KMS-11 (cell line): ENCODE measurements around the gene RETSAT.

Source experiments
- H2AFZ ChIP-seq: fragments of 200-600 bp; sonication (generic); 2 replicates; pipeline ENCODE4 v1.6.1; 2016; ENCODE audit warnings: antibody characterized with exemption, mixed run types, low read depth
- H3K27ac ChIP-seq: fragments of 200-600 bp; sonication (generic); 2 replicates; pipeline ENCODE4 v1.6.1; 2016; ENCODE audit warnings: mild to moderate bottlenecking, mixed run types
- H3K27me3 ChIP-seq: fragments of 200-600 bp; sonication (generic); 2 replicates; pipeline ENCODE4 v1.6.1; 2017; ENCODE audit warnings: mild to moderate bottlenecking, low read depth, mixed run types, moderate library complexity; ENCODE audit not compliant: insufficient read depth
- H3K36me3 ChIP-seq: fragments of 200-600 bp; sonication (generic); 2 replicates; pipeline ENCODE4 v1.6.1; 2017; ENCODE audit warnings: mild to moderate bottlenecking, mixed run types; ENCODE audit not compliant: insufficient read depth
- H3K4me1 ChIP-seq: fragments of 200-600 bp; sonication (generic); 2 replicates; pipeline ENCODE4 v1.6.1; 2016; ENCODE audit warnings: mild to moderate bottlenecking, low read depth, mixed run types; ENCODE audit not compliant: poor library complexity, severe bottlenecking
- H3K4me2 ChIP-seq: fragments of 200-600 bp; sonication (generic); 2 replicates; pipeline ENCODE4 v1.7.0; 2016; ENCODE audit warnings: mild to moderate bottlenecking, mixed run types
- H3K4me3 ChIP-seq: fragments of 200-600 bp; sonication (generic); IDR thresholded peaks from 2 replicates; pipeline ENCODE4 v1.6.1; 2017; ENCODE audit warnings: low read depth, low read length, mixed read lengths; ENCODE audit not compliant: insufficient read depth
- H3K79me2 ChIP-seq: fragments of 200-600 bp; sonication (generic); 2 replicates; pipeline ENCODE4 v1.6.1; 2016; ENCODE audit warnings: low read depth, mixed run types; ENCODE audit not compliant: insufficient read depth
- H3K9ac ChIP-seq: fragments of 200-600 bp; sonication (generic); 2 replicates; pipeline ENCODE4 v1.6.1; 2016; ENCODE audit warnings: mild to moderate bottlenecking, mixed run types
- H4K20me1 ChIP-seq: fragments of 200-600 bp; sonication (generic); 2 replicates; pipeline ENCODE4 v1.6.1; 2016; ENCODE audit warnings: mild to moderate bottlenecking, mixed run types; ENCODE audit not compliant: insufficient read depth
- CTCF ChIP-seq: fragments of 200-600 bp; sonication (generic); conservative IDR thresholded peaks from 2 replicates; pipeline ENCODE4 v1.6.1; 2017; ENCODE audit warnings: low read depth, mild to moderate bottlenecking, antibody characterized with exemption, low read length, moderate library complexity, mixed read lengths

The RETSAT gene

GRCh38 chr2:85303780-85304531 lies 50.4 kb downstream of the RETSAT start:
- TF ChIP-seq CTCF: no peak
- Histone ChIP-seq H4K20me1 (no peaks in the 10 kb centered on the region), H3K4me3 (no peak overlapping the region)

GRCh38 chr2:85302121-85302520 lies 52.2 kb downstream of the RETSAT start:
- H3K4me1 ChIP-seq: peaks cover 13% of the 10 kb centered on the region
- H3K79me2 ChIP-seq: no peaks in the 10 kb centered on the region
- no peaks in the 10 kb centered on the region for H4K20me1 ChIP-seq
- no peak overlapping the region for H3K4me3 ChIP-seq
- H3K4me2 ChIP-seq: no peak overlapping the region
- no peak for TF ChIP-seq CTCF
- no peaks in the 10 kb centered on the region for H3K36me3 ChIP-seq
- no peak overlapping the region for H3K9ac ChIP-seq
- no peak overlapping the region for H2AFZ ChIP-seq
- no peak overlapping the region for H3K27ac ChIP-seq
- no peaks in the 10 kb centered on the region for H3K27me3 ChIP-seq

More at GRCh38 chr2:85303780-85304531, 50.4 kb downstream of the RETSAT start:
- Histone ChIP-seq H3K36me3 (no peaks in the 10 kb centered on the region), H3K4me2 (no peak overlapping the region), H3K79me2 (no peaks in the 10 kb centered on the region), H3K9ac (no peak overlapping the region), H3K4me1 (peaks cover 8% of the 10 kb centered on the region), H2AFZ (no peak overlapping the region), H3K27ac (no peak overlapping the region), H3K27me3 (no peaks in the 10 kb centered on the region)
